Glutamatergic neuron (in vitro differentiated cells): ENCODE data around the gene ZGPAT. TPM values are rescaled to one million over a fixed set of nuclear protein-coding genes. Genes with fewer than 3 reads are reported as not detected.

Experiments
- DNase-seq: peaks from one replicate; pipeline ENCODE4 v3.0.0; 2022
- H3K27ac Mint-ChIP-seq: one replicate; pipeline ENCODE4 v1.8.0; 2020; ENCODE audit warnings: mild to moderate bottlenecking, mixed read lengths, inconsistent platforms; ENCODE audit not compliant: unreplicated experiment
- H3K27me3 Mint-ChIP-seq: one replicate; pipeline ENCODE4 v1.8.0; 2020; ENCODE audit warnings: mild to moderate bottlenecking, moderate library complexity, mixed read lengths, inconsistent platforms; ENCODE audit not compliant: unreplicated experiment
- H3K36me3 Mint-ChIP-seq: one replicate; pipeline ENCODE4 v1.8.0; 2020; ENCODE audit warnings: mild to moderate bottlenecking, mixed read lengths, inconsistent platforms; ENCODE audit not compliant: unreplicated experiment
- H3K4me1 Mint-ChIP-seq: one replicate; pipeline ENCODE4 v1.8.0; 2020; ENCODE audit warnings: mild to moderate bottlenecking, low read depth, mixed read lengths, inconsistent platforms; ENCODE audit not compliant: unreplicated experiment
- H3K4me3 Mint-ChIP-seq: one replicate; pipeline ENCODE4 v1.8.0; 2020; ENCODE audit warnings: mild to moderate bottlenecking, mixed read lengths, inconsistent platforms; ENCODE audit not compliant: unreplicated experiment
- H3K9me3 Mint-ChIP-seq: one replicate; pipeline ENCODE4 v1.8.0; 2020; ENCODE audit warnings: mild to moderate bottlenecking, moderate library complexity, mixed read lengths, inconsistent platforms; ENCODE audit not compliant: unreplicated experiment
- CTCF ChIP-seq: fragments of 200-600 bp; sonication (generic); IDR thresholded peaks from one replicate; pipeline ENCODE4 v1.5.0; 2021; ENCODE audit not compliant: partially characterized antibody, unreplicated experiment
- total RNA-seq: library from RNA; stranded (reverse); fragmentation: NEBNext Ultra II Directional; extraction: Animal tissue kit (Norgen Biotek cat#: 25700); gene quantifications from one replicate; pipeline ENCODE4 v1.2.1, GENCODE V29; 2021; ENCODE audit not compliant: unreplicated experiment

Gene ZGPAT
- total RNA-seq, 1 donor from 2014 or later: 41.5 TPM

DNA sequence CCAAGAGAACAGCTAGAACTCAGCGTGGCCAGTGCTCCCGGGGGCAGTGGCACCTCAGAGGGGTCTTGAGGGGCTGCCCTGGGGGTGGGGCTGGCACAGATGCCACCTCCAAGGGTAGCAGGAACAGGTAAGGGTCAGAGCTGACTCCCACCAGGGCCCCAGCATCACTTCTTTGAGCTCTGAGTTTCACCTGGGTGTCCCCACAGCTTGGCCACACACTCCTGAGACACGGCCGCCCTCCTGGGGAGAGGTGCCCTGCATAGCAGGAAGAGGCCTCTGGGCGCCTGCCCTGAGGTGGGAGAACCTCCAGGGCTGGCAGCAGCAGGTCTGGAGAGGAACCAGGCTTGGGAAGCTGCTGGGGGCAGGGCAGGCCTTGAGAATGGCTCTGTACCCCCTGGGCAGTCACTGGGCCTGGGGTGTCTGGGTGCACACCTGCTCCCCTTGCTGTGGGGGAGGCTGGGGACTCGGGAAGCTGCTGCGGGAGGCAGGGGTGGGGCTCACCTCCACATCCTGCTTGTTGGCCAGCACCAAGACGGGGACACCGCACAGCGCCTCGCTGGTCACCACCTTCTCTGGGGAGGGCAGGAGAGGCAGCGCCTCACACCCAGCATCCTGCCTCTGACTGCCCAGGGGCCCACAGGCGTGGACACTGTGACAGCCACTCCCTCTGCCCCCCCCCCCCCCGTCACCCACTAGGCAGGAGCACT, 6.4 kb upstream of the ZGPAT start:
- Mint-ChIP-seq H3K27ac (no peak overlapping the region), H3K4me3 (no peak overlapping the region), H3K27me3 (peaks cover 13% of the 10 kb centered on the region), H3K9me3 (peaks cover 9% of the 10 kb centered on the region), H3K36me3 (no peaks in the 10 kb centered on the region), H3K4me1 (peaks cover 2% of the 10 kb centered on the region)
- no peak for DNase-seq
- no peak for TF ChIP-seq CTCF

- DNase-seq: no peak
- no peak for TF ChIP-seq CTCF
- H3K27ac Mint-ChIP-seq: no peak overlapping the region
- H3K36me3 Mint-ChIP-seq: no peaks in the 10 kb centered on the region
- peaks cover 11% of the 10 kb centered on the region for H3K9me3 Mint-ChIP-seq
- H3K27me3 Mint-ChIP-seq: peaks cover 18% of the 10 kb centered on the region
- H3K4me1 Mint-ChIP-seq: peaks cover 6% of the 10 kb centered on the region
- H3K4me3 Mint-ChIP-seq: no peak overlapping the region
Observed at GRCh38 chr20:63702036-63702665, 5.7 kb upstream of the ZGPAT start.

DNA sequence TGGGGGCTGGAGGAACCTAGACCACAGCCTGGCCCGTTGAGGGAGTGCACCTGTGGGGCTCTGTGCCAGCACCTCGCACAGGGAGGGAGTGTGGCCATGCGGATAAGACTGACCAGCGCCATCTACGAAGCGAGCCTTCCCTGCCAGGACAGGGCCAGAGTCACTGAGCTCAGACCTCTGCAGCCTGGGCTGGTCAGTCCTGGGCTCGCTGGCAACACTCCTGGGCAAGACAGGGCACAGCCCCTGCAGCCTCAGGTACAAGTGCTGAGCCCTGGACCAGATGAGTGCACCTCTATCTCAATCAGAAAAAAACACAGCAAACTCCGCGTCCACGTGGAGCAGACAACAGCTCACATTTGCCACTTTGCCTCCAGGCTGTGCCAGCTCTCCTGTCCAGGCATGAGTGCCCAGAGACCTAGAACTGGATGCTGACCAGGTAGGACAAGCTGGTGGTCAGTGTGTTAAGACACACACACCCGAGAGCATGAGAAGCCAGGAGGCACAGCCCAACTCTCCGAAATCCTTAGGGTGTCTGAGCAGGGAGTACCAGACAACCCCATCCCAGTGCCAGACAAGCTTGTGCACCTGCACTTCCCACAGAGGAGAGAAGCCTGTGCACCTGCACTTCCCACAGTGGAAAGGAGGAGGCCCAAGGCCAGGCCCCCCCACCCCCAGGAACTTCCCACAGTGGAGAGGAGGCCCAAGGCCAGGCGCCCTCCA, 4.9 kb upstream of the ZGPAT start:
- DNase-seq: no peak
- peaks cover 14% of the 10 kb centered on the region for H3K27me3 Mint-ChIP-seq
- H3K4me3 Mint-ChIP-seq: no peak overlapping the region
- TF ChIP-seq CTCF: no peak
- peaks cover 11% of the 10 kb centered on the region for H3K9me3 Mint-ChIP-seq
- no peaks in the 10 kb centered on the region for H3K36me3 Mint-ChIP-seq
- H3K27ac Mint-ChIP-seq: no peak overlapping the region
- H3K4me1 Mint-ChIP-seq: peaks cover 6% of the 10 kb centered on the region

- peaks cover 11% of the 10 kb centered on the region for H3K9me3 Mint-ChIP-seq
- no peak overlapping the region for H3K4me3 Mint-ChIP-seq
- no peak for DNase-seq
- H3K27me3 Mint-ChIP-seq: peaks cover 13% of the 10 kb centered on the region
- H3K27ac Mint-ChIP-seq: no peak overlapping the region
- no peaks in the 10 kb centered on the region for H3K36me3 Mint-ChIP-seq
- TF ChIP-seq CTCF: no peak
- peaks cover 6% of the 10 kb centered on the region for H3K4me1 Mint-ChIP-seq
Observed at GRCh38 chr20:63703471-63703975, 4.3 kb upstream of the ZGPAT start.
